HTERT RPE-1 (cell line): Measurements from ENCODE around the gene FANK1.
"Not testable (repeated sequence)": the region's sequence is repeated elsewhere in the genome, so short reads cannot be mapped to it uniquely, and the experiment has no call there.

Experiments used
- in situ Hi-C: fragments of 300-500 bp; cut with MboI; formaldehyde crosslinking; loops from 4 replicates; pipeline ENCODE4 v1.14.3; 2020; ENCODE audit warnings: low sequenced_read_pairs

FANK1 gene

DNA sequence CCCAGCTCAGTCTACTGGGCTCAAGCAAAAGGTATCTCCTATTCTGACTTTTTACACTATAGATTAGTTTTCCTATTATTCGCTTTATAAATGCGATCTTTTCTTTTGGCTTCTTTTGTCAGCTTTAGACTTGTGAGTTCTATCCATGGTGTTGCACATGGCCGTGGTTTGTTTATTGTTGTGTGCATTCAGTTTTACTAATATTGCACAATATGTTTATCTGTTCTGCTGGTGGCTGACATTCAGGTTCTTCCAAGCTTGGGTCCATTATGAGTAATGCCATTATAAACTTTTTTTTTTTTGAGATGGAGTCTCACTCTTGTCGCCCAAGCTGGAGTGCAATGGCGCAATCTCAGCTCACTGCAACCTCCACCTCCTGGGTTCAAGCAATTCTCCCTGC, 30.9 kb downstream of the FANK1 start:
- in situ Hi-C loops, result not testable (repeated sequence)

DNA sequence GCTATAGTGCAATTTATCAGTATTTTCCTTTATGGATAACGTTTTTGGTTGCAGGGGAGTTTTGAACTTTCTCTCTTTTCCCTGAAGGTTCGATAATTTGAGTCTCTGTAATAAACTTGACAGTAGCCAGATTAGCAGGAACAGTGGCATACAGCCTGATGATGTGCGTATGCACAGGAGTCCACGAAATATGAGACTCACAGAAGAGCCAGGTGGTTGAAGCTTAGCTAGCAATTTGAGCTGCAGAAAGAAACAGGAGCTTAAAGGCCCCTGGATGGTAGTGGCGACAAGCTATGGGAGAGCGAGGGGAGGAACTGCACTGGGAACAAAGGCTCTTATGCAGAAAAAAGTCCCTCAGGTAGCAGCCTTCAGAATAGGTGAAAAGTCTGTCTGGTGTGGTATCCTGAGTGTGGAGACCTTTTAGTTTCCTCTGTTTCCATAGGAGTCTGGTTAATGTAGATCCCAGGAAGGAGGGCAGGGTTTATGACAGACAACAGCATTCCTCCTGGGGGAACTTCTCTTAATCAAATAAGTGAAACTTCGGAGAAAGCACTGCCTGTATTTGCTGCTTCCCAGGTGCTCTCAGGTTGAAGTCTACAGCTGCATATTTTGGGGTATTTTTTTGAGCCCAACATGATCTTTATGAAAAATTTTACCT, 32.7 kb downstream of the FANK1 start:
- in situ Hi-C loops, result no loop called here

DNA sequence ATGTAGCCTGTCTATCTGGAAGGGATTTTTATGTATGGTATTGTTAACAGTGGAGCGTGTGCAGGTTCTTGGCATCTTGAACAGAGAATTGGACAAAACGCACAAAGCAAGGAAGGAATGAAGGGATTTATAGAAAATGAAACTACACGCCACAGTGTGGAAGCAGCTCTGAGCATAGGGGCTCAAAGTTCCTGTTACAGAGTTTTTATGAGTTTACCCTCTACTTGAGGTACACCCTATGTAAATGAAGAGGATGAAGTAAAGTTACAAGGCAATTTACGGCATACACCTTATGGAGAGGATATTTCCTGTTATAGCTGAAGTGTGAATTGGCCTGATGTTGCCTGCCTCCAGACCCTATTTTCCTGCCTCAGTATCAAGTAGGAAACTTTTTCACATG, 33.3 kb downstream of the FANK1 start:
- in situ Hi-C loops, result no loop called here

DNA sequence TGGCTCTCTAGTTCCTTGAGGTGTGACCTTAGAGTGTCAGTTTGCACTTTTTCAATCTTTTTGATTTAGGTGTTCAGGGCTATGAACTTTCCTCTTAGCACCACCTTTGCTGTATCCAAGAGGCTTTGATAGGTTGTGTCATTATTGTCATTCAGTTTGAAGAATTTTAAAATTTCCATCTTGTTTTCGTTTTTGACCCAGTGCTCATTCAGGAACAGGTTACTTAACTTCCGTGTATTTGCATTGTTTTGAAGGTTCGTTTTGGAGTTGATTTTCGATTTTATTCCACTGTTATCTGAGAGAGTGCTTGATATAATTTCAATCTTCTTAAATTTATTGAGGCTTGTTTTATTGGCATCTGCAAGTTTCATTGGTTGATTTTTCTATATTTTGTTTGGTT, 37.3 kb downstream of the FANK1 start:
- in situ Hi-C loops, result no loop called here

DNA sequence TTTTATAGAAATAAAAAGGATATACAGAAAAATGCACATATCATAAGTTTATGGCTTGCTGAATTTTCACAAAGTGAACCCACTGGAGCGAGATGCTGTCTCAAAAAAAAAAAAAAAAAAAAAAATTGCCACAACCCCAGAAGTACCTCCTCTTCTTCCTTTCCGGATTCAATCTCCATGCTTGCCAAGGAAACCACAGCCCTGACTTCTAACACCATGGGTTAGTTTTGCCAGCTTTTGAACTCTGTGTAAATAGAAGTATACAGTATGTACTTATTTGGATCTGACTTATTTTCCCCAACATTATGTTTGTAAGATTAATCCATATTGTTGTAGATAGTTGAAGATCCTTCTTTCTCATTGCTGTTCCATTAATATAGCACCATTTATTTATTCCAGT, 40.0 kb downstream of the FANK1 start:
- in situ Hi-C loops, result no loop called here

DNA sequence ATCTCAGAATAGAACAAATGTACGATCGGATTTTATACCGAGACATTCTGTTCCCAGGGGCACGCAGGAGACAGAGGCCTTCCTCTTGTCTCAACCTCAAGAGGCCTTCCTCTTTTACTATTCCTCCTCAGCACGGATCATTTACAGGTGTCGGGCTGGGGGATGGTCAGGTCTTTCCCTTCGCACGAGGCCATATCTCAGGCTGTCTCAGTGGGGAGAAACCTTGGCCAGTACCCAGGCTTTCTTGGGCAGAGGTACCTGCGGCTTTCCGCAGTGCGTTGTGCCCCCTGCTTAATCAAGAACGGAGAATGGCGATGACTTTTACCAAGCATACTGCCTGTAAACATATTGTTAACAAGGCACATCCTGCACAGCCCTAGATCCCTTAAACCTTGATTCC, 44.2 kb downstream of the FANK1 start:
- in situ Hi-C loops, result no loop called here

DNA sequence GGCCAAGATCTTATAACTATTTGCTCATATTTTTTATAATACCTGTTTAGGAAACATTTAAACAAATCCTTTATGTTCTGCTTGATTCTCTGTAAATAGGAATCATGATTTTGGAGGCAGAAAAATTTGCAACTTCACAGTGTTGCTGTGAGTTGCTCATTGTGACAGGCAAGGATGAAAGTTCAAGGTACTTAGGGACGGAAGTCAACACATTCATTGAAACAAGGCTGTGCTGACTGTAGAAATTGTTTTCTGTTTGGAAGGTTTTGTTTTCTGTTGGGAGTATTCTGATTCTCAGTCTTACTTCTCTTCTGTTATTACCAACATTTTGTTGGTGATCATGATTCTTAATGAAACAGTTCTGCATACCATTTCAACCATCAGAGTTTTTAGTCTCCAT, 54.9 kb downstream of the FANK1 start:
- in situ Hi-C loops, result no loop called here

DNA sequence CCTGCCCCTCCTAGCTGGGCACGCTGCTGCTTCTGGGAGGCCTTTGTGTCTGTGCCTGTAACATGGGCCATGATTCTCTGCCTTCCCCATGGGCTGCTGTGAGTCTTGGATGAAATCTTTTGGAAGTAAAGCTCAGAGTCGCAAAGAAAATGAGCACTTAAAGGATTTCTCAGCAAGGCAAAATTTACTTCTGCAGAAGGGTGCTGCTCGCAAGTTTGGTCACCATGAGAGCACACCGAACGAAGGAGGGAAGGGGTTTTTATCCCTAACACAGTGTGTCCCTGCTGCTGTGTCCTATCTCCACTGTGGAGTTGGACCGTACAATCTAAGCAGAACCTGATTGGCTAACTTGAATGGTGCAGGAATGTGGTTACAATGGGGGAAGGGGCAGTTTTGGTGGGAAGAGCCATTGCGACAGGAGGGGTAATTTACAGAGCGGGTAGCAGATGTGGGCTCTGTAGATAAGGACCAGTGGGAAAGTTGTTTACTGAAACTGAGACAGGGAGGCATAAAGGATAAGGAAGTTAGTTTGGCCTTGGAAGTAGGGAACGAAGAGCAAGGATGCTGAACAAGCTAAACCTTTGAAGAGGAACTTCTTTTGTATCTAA, 57.5 kb downstream of the FANK1 start:
- in situ Hi-C loops, result no loop called here

DNA sequence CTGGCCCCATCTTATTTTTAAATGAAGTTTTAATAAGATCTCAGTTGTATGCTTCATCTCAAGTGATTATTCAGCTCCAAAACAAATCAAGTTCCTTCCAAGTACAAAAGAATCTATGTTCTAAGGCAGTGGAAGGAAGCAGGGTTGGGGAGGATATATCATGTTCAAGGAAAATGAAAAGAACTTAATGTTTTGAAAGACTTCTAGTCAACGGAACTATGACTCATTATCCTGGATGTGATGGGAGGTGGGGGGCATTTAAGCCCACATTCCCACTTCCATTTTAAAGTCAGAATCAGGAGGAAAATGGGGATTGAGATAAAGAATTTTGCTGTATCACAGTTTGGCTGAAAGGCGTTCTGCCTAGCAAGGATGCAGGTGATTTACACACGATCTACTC, 59.4 kb downstream of the FANK1 start:
- in situ Hi-C loops, result no loop called here

DNA sequence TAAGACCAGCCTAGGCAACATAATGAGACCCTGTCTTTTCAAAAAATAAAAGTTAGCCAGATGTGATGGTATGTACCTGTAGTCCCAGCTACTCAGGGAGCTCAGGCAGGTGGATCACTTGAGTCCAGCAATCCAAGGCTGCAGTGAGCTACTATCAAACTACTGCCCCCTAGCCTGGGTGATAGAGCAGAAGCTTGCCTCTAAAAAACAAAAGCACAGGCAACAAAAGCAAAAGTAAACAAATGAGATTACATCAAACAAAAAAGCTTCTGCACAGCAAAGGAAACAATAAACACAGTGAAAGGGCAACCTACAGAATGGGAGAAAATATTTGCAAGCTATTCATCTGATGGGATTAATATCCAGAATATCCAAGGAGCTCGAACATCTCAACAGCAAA, 65.4 kb downstream of the FANK1 start:
- in situ Hi-C loops, result no loop called here

DNA sequence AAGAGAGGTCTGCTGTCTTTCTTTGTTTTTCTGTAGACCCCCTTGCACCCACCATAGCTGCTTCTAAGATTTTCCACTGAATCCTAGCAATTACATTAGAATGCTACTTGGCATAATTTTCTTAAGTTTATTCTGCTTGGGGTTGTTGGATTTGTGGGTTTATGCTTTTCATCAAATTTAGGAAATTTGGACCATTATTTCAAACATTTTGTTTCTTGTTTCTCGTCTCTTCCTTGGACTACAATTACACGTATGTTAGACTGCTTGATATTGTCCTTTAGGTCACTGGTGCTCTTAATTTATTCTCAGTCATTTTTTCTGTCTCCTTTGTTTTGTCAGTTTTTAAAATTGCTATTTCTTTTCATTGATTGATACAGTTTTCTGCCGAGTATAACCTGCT, 65.8 kb downstream of the FANK1 start:
- in situ Hi-C loops, result no loop called here

DNA sequence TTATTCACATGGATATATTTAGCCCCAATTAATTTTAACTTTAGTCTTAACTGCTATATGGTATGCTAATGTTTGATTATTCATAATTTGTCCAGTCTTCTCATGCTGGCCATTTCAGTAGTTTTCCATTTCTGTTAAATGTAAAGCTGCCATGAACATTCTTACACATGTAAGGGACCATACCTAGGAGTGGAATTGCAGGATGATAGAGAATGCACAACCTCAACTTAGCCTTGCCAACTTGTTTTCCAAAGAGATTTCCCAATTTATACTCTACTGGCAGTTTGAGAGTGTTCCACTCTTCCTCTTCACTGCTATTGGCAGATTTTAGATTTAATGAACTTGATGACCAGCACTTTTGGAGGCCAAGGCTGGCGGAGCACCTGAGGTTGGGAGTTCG, 68.2 kb downstream of the FANK1 start:
- in situ Hi-C loops, result no loop called here

DNA sequence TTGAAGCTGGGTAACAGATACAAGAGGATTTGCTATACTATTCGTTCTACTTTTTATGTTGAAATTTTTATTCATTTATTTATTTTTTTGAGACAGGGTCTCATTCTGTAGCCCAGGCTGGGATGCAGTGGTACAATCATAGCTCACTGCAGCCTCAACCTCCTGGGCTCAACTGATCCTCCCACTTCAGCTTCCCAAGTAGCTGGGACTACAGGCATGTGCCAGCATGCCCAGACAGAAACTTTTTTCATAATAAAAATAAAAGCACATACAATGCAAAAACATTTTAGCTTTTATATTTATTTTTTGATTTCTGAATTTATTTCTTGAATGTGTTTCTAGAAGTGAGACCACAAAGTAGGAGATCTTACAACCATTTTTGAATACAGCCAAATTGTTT, 71.2 kb downstream of the FANK1 start:
- in situ Hi-C loops, result no loop called here

DNA sequence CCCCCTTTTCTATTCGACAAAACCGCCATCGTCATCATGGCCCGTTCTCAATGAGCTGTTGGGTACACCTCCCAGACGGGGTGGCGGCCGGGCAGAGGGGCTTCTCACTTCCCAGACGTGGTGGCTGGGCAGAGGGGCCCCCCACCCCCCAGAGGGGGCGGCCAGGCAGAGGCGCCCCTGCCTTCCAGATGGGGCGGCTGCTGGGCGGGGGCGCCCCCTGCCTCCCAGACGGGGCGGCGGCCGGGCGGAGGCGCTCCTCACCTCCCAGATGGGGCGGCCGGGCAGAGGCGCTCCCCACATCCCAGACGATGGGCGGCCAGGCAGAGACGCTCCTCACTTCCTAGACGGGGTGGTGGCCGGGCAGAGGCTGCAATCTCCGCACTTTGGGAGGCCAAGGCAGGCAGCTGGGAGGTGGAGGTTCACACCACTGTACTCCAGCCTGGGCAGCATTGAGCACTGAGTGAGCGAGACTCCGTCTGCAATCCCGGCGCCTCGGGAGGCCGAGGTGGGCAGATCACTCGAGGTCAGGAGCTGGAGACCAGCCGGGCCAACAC, 73.8 kb downstream of the FANK1 start:
- in situ Hi-C loops, result not testable (repeated sequence)

DNA sequence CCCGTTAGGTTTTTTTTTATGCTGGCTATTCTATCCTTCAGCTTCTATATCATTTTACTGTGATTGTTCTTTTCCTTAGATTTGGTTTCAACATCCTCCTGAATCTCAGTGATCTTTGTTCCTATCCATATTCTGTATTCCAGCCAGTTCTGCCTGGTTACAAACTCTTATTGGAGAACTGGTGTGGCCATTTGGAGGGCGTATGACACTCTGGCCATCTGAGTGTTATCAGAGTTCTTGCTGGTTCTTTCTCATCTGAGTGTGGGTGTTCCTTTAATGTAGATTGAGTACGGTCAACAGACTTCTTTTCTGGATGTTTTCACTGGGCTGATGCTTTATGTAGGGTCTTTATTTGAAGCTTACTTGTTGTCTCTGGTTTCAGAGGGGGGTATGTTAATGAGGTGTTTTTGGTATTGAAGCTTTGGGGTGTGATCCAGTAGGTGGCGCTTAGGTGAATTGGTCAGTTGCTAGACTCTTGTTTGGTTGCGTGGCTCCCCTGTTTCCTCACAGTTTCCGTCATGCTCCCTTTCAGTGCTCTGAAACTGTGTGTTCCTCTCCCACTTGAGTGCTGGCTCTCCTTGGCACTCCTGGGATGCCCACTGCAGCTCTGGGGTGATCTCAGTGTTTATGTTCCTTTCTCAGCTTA, 80.7 kb downstream of the FANK1 start:
- in situ Hi-C loops, result no loop called here

DNA sequence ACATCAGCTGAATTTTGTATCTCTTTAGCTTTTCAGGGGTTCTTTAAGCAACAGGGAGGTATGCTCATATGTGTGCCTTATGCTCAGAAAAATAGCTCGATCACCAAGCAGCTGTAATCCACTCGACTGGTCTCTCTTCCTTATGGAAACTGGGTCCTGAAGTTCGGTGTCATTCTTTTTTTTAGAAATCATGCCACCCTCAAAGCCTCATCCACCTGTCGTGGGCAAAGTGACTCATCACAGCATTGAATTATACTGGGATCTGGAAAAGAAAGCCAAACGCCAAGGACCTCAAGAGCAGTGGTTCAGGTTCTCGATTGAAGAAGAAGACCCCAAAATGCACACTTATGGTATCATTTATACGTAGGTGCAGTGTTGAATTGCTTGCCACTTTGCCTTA, 83.6 kb downstream of the FANK1 start:
- in situ Hi-C loops, result no loop called here

DNA sequence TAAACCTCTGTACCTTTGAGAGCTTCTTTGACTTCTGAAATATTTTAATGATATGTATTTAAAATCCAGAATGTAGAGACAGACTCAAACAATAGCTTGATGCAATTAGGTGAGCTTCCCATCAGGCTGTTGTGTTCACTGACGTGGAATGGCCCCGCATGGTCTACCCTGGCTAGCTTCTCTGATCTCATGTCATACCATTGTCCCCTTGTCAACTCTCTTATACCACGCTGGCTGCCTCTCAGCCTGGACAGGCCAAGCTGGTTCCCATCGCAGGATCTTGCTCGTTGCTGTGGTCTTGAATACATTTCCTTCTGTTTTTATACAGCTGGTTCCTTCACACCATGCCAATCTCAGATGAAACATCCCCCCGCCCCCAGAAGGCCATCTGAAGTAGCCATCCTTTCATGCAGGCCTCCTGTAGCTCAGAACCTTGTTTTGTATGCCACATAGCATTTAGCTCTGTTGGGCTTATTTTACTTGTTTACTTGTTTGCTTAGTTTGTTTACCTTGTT, 84.2 kb downstream of the FANK1 start:
- in situ Hi-C loops, result no loop called here

DNA sequence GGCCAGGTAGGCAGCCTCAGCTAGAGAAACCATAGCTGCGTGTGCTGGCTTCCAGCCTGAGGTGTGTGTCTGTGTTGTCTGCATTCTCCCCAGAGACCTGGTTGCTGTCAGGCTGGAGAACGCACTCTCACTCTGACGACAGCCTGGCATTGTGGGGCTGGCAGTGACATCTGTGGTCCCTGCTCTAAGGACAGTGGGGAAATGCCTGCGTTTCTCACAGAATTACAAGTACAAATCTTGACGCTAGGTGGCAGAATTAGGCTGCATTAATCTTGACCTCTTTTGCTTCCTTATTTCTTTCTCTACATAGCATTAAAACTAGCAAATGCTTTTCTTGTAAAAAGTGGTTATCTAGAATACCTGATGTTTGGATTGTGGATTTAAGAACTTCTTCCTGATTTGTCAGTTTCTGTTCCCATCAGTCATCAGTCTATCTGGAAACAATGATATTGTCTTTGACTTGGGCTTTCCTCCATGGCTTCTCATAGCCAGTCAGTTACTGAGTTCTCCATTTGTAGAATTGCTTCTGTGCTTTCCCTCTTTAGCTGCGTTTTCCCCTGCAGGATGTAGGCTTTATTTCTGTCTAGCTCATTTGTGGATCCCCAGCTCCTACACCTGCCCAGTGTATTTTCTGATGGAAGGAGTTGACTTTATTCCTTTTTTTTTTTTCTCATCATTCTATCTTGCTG, 86.0 kb downstream of the FANK1 start:
- in situ Hi-C loops, result no loop called here

DNA sequence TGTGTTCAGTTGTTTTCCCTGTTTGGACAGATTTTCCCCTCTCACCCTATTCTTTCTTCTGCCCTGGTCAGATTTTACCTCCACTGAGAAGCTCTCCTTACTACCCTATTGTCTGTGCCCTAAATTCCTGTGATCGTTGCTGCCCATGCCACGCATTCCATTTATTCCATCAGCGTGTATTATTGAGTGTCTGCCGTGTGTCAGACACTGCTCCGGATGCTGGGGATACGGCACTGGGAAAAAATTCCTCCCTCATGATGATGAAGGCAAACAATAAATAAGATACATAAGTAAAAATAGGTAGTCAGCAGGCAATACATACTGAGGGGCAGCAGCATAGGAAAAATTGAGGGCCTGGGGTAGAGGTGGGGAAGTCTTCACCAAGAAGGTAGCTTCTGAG, 86.8 kb downstream of the FANK1 start:
- in situ Hi-C loops, result no loop called here

DNA sequence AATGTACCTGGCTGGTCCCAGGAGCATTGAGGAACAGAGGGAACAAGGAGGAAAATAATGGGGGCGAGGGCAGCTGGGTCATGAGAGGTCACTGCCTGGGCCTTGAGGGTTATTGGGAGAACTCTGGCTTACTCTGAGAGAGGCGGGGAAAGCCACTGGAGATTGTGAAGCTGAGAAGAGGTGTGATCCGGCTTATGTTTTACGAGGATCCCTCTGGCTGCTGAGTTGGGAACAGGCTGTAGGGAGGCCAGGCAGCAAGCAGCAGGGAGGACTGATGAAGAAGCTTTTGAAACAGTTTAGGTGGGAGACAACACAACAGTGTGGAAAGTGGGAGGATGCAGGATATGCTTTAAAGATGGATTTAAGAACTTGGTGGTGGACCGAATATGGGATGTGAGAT, 87.3 kb downstream of the FANK1 start:
- in situ Hi-C loops, result no loop called here

DNA sequence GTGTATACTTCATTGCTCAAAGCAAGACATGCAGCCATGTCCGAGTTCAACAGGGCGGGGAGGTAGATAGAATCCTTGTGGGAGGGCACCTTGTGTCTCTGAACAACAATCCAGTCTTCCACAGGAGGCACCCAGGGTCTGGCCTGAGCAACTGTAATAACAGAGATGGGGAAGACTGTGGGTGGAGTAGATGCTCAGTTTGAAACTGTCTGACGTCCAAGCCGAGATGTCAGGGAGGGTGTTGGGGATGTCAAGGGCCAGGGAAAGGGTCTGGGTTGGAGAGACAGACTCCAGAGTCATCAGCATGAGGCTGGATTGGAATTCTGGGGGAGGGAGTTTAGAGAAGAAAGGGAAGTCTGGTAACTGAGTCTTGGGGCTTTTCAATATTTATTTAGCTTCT, 88.0 kb downstream of the FANK1 start:
- in situ Hi-C loops, result no loop called here
